KMS-11 (cell line): Measurements from ENCODE around the gene USP51.
A peak's percentile ranks its signal among the peaks of the same experiment; 100 is the strongest.
"Not testable (repeated sequence)": the region's sequence is repeated elsewhere in the genome, so short reads cannot be mapped to it uniquely, and the experiment has no call there.

Experiments used
- H2AFZ ChIP-seq: fragments of 200-600 bp; sonication (generic); 2 replicates; pipeline ENCODE4 v1.6.1; 2016; ENCODE audit warnings: antibody characterized with exemption, mixed run types, low read depth
- H3K27ac ChIP-seq: fragments of 200-600 bp; sonication (generic); 2 replicates; pipeline ENCODE4 v1.6.1; 2016; ENCODE audit warnings: mild to moderate bottlenecking, mixed run types
- H3K27me3 ChIP-seq: fragments of 200-600 bp; sonication (generic); 2 replicates; pipeline ENCODE4 v1.6.1; 2017; ENCODE audit warnings: mild to moderate bottlenecking, low read depth, mixed run types, moderate library complexity; ENCODE audit not compliant: insufficient read depth
- H3K36me3 ChIP-seq: fragments of 200-600 bp; sonication (generic); 2 replicates; pipeline ENCODE4 v1.6.1; 2017; ENCODE audit warnings: mild to moderate bottlenecking, mixed run types; ENCODE audit not compliant: insufficient read depth
- H3K4me1 ChIP-seq: fragments of 200-600 bp; sonication (generic); 2 replicates; pipeline ENCODE4 v1.6.1; 2016; ENCODE audit warnings: mild to moderate bottlenecking, low read depth, mixed run types; ENCODE audit not compliant: poor library complexity, severe bottlenecking
- H3K4me2 ChIP-seq: fragments of 200-600 bp; sonication (generic); 2 replicates; pipeline ENCODE4 v1.7.0; 2016; ENCODE audit warnings: mild to moderate bottlenecking, mixed run types
- H3K4me3 ChIP-seq: fragments of 200-600 bp; sonication (generic); IDR thresholded peaks from 2 replicates; pipeline ENCODE4 v1.6.1; 2017; ENCODE audit warnings: low read depth, low read length, mixed read lengths; ENCODE audit not compliant: insufficient read depth
- H3K79me2 ChIP-seq: fragments of 200-600 bp; sonication (generic); 2 replicates; pipeline ENCODE4 v1.6.1; 2016; ENCODE audit warnings: low read depth, mixed run types; ENCODE audit not compliant: insufficient read depth
- H3K9ac ChIP-seq: fragments of 200-600 bp; sonication (generic); 2 replicates; pipeline ENCODE4 v1.6.1; 2016; ENCODE audit warnings: mild to moderate bottlenecking, mixed run types
- H4K20me1 ChIP-seq: fragments of 200-600 bp; sonication (generic); 2 replicates; pipeline ENCODE4 v1.6.1; 2016; ENCODE audit warnings: mild to moderate bottlenecking, mixed run types; ENCODE audit not compliant: insufficient read depth
- CTCF ChIP-seq: fragments of 200-600 bp; sonication (generic); conservative IDR thresholded peaks from 2 replicates; pipeline ENCODE4 v1.6.1; 2017; ENCODE audit warnings: low read depth, mild to moderate bottlenecking, antibody characterized with exemption, low read length, moderate library complexity, mixed read lengths

Gene USP51

GRCh38 chrX:55487143-55487542 lies 2.5 kb downstream of the USP51 start:
- peak overlapping the region; percentile 52; the same call in 1 of the 2 replicates for H3K4me2 ChIP-seq
- no peak overlapping the region for H3K9ac ChIP-seq
- no peak overlapping the region for H2AFZ ChIP-seq
- H3K36me3 ChIP-seq: no peaks in the 10 kb centered on the region
- no peak overlapping the region for H3K27ac ChIP-seq
- H3K4me1 ChIP-seq: peaks cover 33% of the 10 kb centered on the region
- no peaks in the 10 kb centered on the region for H3K27me3 ChIP-seq
- TF ChIP-seq CTCF: no peak
- H3K4me3 ChIP-seq: no peak overlapping the region
- H4K20me1 ChIP-seq: no peaks in the 10 kb centered on the region
- no peaks in the 10 kb centered on the region for H3K79me2 ChIP-seq

DNA sequence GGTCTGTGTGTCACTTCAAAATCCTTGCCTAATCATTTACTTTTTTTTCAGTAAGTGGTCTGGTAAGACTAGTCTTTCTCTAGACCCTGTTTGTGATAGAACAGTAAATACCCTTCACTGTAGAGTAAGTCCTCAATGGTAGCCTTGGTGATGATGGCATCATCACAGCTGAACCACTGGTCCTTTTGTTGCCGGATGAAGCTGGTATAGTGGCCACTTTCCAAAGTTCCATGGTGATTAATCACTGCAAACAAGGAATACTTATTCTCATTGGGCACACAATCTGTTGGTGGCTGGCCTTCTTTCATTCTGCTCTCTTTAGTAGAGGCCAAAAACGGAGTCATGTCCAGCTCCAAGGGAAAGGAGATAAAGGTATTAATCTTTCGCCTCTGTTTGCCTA lies 2.9 kb downstream of the USP51 start:
- no peaks in the 10 kb centered on the region for H4K20me1 ChIP-seq
- H3K79me2 ChIP-seq: no peaks in the 10 kb centered on the region
- H3K27me3 ChIP-seq: no peaks in the 10 kb centered on the region
- peaks cover 29% of the 10 kb centered on the region for H3K4me1 ChIP-seq
- no peak overlapping the region for H2AFZ ChIP-seq
- TF ChIP-seq CTCF: no peak
- H3K4me3 ChIP-seq: no peak overlapping the region
- no peak overlapping the region for H3K27ac ChIP-seq
- H3K36me3 ChIP-seq: no peaks in the 10 kb centered on the region
- H3K9ac ChIP-seq: no peak overlapping the region
- H3K4me2 ChIP-seq: no peak overlapping the region

GRCh38 chrX:55484948-55485347 lies 4.7 kb downstream of the USP51 start:
- Histone ChIP-seq H4K20me1 (no peaks in the 10 kb centered on the region), H3K4me1 (peaks cover 14% of the 10 kb centered on the region), H3K27me3 (no peaks in the 10 kb centered on the region), H3K36me3 (no peaks in the 10 kb centered on the region), H3K9ac (no peak overlapping the region), H2AFZ (no peak overlapping the region), H3K27ac (no peak overlapping the region), H3K4me2 (no peak overlapping the region), H3K4me3 (no peak overlapping the region), H3K79me2 (no peaks in the 10 kb centered on the region)
- TF ChIP-seq CTCF: no peak

DNA sequence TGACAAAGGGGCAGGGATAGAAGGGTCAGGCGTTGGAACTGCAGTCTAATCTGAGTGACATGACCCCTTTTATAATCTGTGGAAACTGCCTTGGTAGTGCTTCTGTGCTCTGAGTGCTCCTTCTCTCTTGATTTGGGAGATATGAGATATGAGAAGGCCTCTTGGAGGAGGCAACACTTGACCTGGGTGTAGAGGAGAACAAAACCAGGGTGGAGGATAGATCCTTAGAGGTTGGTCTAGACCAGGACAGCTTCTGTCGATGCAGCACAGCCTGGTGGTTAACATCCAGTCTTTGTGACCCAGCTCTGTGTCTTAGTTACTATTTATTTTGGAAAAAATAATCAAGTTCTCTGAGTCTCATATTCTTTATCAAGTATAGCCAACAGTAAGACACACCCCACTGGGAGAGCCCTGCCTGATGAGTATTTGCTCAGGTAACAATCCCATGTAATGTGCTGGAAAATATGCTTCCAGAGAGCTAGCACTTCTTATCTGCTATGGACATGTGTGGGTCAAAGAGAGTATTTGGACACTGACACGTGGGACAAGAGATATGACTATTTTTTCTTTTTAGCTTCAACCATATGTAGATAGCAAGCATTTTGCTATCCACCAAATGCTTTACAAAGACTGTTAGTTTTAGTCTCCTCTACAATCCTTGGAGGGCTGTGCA lies 9.1 kb downstream of the USP51 start:
- peaks cover 4% of the 10 kb centered on the region for H3K4me1 ChIP-seq
- no peaks in the 10 kb centered on the region for H3K79me2 ChIP-seq
- no peaks in the 10 kb centered on the region for H3K27me3 ChIP-seq
- TF ChIP-seq CTCF: no peak
- H2AFZ ChIP-seq: no peak overlapping the region
- H3K4me2 ChIP-seq: no peak overlapping the region
- no peaks in the 10 kb centered on the region for H4K20me1 ChIP-seq
- no peak overlapping the region for H3K9ac ChIP-seq
- H3K27ac ChIP-seq: no peak overlapping the region
- H3K36me3 ChIP-seq: no peaks in the 10 kb centered on the region
- H3K4me3 ChIP-seq: no peak overlapping the region

DNA sequence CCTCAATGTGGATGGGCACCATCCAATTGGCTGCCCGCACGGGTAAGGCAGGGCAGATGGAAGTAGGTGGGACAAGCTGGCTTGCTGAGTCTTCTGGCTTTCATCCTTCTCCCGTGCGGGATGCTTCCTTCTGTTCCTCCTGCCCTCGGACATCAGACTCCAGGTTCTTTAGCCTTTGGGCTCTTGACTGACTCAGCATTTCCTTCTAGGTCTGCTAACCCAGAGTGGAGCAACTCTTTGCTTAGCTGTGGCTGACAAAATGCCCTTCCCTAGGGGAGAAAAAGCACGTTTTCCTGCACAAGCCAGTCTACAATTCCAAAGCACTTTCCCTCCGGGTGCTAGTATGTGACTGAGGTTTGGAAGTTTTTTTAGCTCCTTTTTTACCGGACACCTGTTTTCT lies 9.7 kb downstream of the USP51 start:
- not testable (repeated sequence) for H3K79me2 ChIP-seq, H4K20me1 ChIP-seq, H3K4me1 ChIP-seq, H3K9ac ChIP-seq, H3K27me3 ChIP-seq, H3K36me3 ChIP-seq, H3K4me3 ChIP-seq, H3K27ac ChIP-seq, H2AFZ ChIP-seq, H3K4me2 ChIP-seq

- not testable (repeated sequence) for H3K36me3 ChIP-seq, H3K4me2 ChIP-seq, H3K4me3 ChIP-seq, H3K27ac ChIP-seq, H3K4me1 ChIP-seq, H2AFZ ChIP-seq, H3K9ac ChIP-seq, H3K27me3 ChIP-seq, H4K20me1 ChIP-seq, H3K79me2 ChIP-seq
These were observed 23.9 kb downstream of the USP51 start for GRCh38 chrX:55465791-55466190.

GRCh38 chrX:55465108-55465507 lies 24.5 kb downstream of the USP51 start:
- not testable (repeated sequence) for H3K4me3 ChIP-seq, H3K9ac ChIP-seq, H3K27ac ChIP-seq, H3K4me2 ChIP-seq, H3K79me2 ChIP-seq, H2AFZ ChIP-seq, H3K27me3 ChIP-seq, H4K20me1 ChIP-seq, H3K4me1 ChIP-seq, H3K36me3 ChIP-seq
